ENCODE results near the gene COL23A1. TPM values are rescaled to one million over a fixed set of nuclear protein-coding genes. Genes with fewer than 3 reads are reported as not detected.

The COL23A1 gene
- total RNA-seq, 1 donor from 2014 or later = 75.2 TPM

- Mint-ChIP-seq H3K9me3 (ENCODE audit: unreplicated experiment) (no peaks in the 10 kb centered on the region), H3K36me3 (ENCODE audit: low read depth, unreplicated experiment) (peaks cover 12% of the 10 kb centered on the region), H3K4me3 (ENCODE audit: unreplicated experiment) (no peak overlapping the region), H3K27ac (ENCODE audit: unreplicated experiment) (no peak overlapping the region), H3K27me3 (ENCODE audit: unreplicated experiment) (peaks cover 12% of the 10 kb centered on the region), H3K4me1 (ENCODE audit: unreplicated experiment) (peaks cover 16% of the 10 kb centered on the region)
- TF ChIP-seq CTCF (IDR thresholded peaks at IDR 0.05; ENCODE audit: unreplicated experiment) = peak; percentile 78
- DNase-seq (ENCODE audit: low spot score) = peak; percentile 85
Observed at GRCh38 chr5:178234750-178235587, 355.2 kb downstream of the COL23A1 start.

- peaks cover 16% of the 10 kb centered on the region for H3K36me3 Mint-ChIP-seq (ENCODE audit: low read depth, unreplicated experiment)
- TF ChIP-seq CTCF (IDR thresholded peaks at IDR 0.05; ENCODE audit: unreplicated experiment) = no peak
- no peaks in the 10 kb centered on the region for H3K9me3 Mint-ChIP-seq (ENCODE audit: unreplicated experiment)
- DNase-seq (ENCODE audit: low spot score) = no peak
- peaks cover 16% of the 10 kb centered on the region for H3K4me1 Mint-ChIP-seq (ENCODE audit: unreplicated experiment)
- H3K27ac Mint-ChIP-seq (ENCODE audit: unreplicated experiment) = no peak overlapping the region
- H3K4me3 Mint-ChIP-seq (ENCODE audit: unreplicated experiment) = no peak overlapping the region
- H3K27me3 Mint-ChIP-seq (ENCODE audit: unreplicated experiment) = peaks cover 12% of the 10 kb centered on the region
Observed at GRCh38 chr5:178234121-178234749, 356.0 kb downstream of the COL23A1 start.

GRCh38 chr5:178232920-178233429, 357.2 kb downstream of the COL23A1 start:
- Mint-ChIP-seq H3K27ac (ENCODE audit: unreplicated experiment) (no peak overlapping the region), H3K27me3 (ENCODE audit: unreplicated experiment) (peaks cover 10% of the 10 kb centered on the region), H3K4me1 (ENCODE audit: unreplicated experiment) (peaks cover 14% of the 10 kb centered on the region), H3K9me3 (ENCODE audit: unreplicated experiment) (no peaks in the 10 kb centered on the region), H3K36me3 (ENCODE audit: low read depth, unreplicated experiment) (peaks cover 22% of the 10 kb centered on the region), H3K4me3 (ENCODE audit: unreplicated experiment) (peak overlapping the region; percentile 80)
- TF ChIP-seq CTCF (IDR thresholded peaks at IDR 0.05; ENCODE audit: unreplicated experiment) = no peak
- DNase-seq (ENCODE audit: low spot score) = no peak

- TF ChIP-seq CTCF (IDR thresholded peaks at IDR 0.05; ENCODE audit: unreplicated experiment) = no peak
- DNase-seq (ENCODE audit: low spot score) = peak; percentile 60
- no peak within 1 kb of the TSS for H3K27ac Mint-ChIP-seq (ENCODE audit: unreplicated experiment)
Observed at GRCh38 chr5:178232124-178232919, 357.9 kb downstream of the COL23A1 start, which contains the start of gene PHYKPL. PHYKPL (minus strand) TSS chr5:178232802; CDS start chr5:178232550, 252 bp downstream.

More at GRCh38 chr5:178232124-178232919, 357.9 kb downstream of the COL23A1 start, which contains the start of gene PHYKPL:
- peaks cover 14% of the 10 kb centered on the region for H3K4me1 Mint-ChIP-seq (ENCODE audit: unreplicated experiment)
- peak within 1 kb of the TSS; percentile 90 for H3K4me3 Mint-ChIP-seq (ENCODE audit: unreplicated experiment)
- no peaks in the 10 kb centered on the region for H3K9me3 Mint-ChIP-seq (ENCODE audit: unreplicated experiment)
- H3K36me3 Mint-ChIP-seq (ENCODE audit: low read depth, unreplicated experiment) = peaks cover 29% of the 10 kb centered on the region
- H3K27me3 Mint-ChIP-seq (ENCODE audit: unreplicated experiment) = peaks cover 15% of the 10 kb centered on the region
